ENCODE measurements around the gene LRP2. TPM values are rescaled to one million over a fixed set of nuclear protein-coding genes. Genes with fewer than 3 reads are reported as not detected.

Gene LRP2
- total RNA-seq, 1 donor from 2014 or later = 1.00 TPM

DNA sequence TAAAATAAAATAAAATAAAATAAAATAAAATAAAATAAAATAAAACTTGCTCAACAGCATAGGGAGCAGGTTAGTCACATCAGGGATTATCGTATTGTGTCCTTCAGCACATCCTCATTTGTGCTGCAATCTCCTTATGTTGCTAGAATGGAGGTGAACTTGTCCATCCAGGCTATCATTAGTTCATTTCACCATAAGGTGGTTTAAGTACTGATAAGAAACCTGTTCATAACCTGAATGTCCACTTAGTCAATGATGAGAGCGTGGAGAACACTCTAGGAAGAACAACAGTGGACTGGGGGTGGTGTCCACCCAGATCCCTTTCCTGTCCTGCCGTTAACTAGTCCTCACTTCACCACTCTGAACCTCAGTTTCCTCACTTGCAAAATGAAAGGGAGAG lies 271.1 kb downstream of the LRP2 start:
- FAIRE-seq (no peak), DNase-seq (ENCODE audit: low read depth) (no peak)
- no peaks in the 10 kb centered on the region for H4K20me1 ChIP-seq (ENCODE audit: insufficient read depth, low read length)
- H3K27ac ChIP-seq (ENCODE audit: low read depth, low read length) = no peak overlapping the region
- H3K4me3 ChIP-seq (ENCODE audit: insufficient read depth, low read depth, low read length) = no peak overlapping the region
- peaks cover 10% of the 10 kb centered on the region for H3K4me1 Mint-ChIP-seq (ENCODE audit: low read depth, unreplicated experiment)
- H3K27me3 Mint-ChIP-seq (ENCODE audit: low read depth, unreplicated experiment) = no peaks in the 10 kb centered on the region
- H3K9ac ChIP-seq (ENCODE audit: low read length) = no peak overlapping the region
- no peaks in the 10 kb centered on the region for H3K9me3 Mint-ChIP-seq (ENCODE audit: unreplicated experiment)
- H3K36me3 Mint-ChIP-seq (ENCODE audit: low read depth, unreplicated experiment) = no peaks in the 10 kb centered on the region
- H3K27me3 ChIP-seq (ENCODE audit: insufficient read depth, low read length) = no peaks in the 10 kb centered on the region
- no peak overlapping the region for H3K4me3 Mint-ChIP-seq (ENCODE audit: unreplicated experiment)
- H3K79me2 ChIP-seq (ENCODE audit: insufficient read depth, low read length) = no peaks in the 10 kb centered on the region
- no peak overlapping the region for H3K4me2 ChIP-seq (ENCODE audit: low read length)
- peaks cover 9% of the 10 kb centered on the region for H3K4me1 ChIP-seq (ENCODE audit: insufficient read depth, low read length)
- no peaks in the 10 kb centered on the region for H3K36me3 ChIP-seq (ENCODE audit: insufficient read depth, low read length)
- no peaks in the 10 kb centered on the region for H3K9me3 ChIP-seq (ENCODE audit: insufficient read depth, low read depth, low read length)
- H3K27ac Mint-ChIP-seq (ENCODE audit: unreplicated experiment) = no peak overlapping the region
- TF ChIP-seq CTCF (IDR thresholded peaks at IDR 0.05; ENCODE audit: insufficient read depth, low read depth, low read length) = no peak
- no peak for TF ChIP-seq EZH2 (IDR thresholded peaks at IDR 0.05; ENCODE audit: insufficient read depth, low read length)
- no peak overlapping the region for H2AFZ ChIP-seq (ENCODE audit: low read depth, low read length)

GRCh38 chr2:169090133-169090820 lies 272.1 kb downstream of the LRP2 start:
- Histone ChIP-seq H3K27ac (ENCODE audit: low read depth, low read length) (no peak overlapping the region), H3K9ac (ENCODE audit: low read length) (no peak overlapping the region), H3K9me3 (ENCODE audit: insufficient read depth, low read depth, low read length) (no peaks in the 10 kb centered on the region), H2AFZ (ENCODE audit: low read depth, low read length) (no peak overlapping the region), H3K4me3 (ENCODE audit: insufficient read depth, low read depth, low read length) (no peak overlapping the region), H3K27me3 (ENCODE audit: insufficient read depth, low read length) (no peaks in the 10 kb centered on the region), H3K79me2 (ENCODE audit: insufficient read depth, low read length) (no peaks in the 10 kb centered on the region), H4K20me1 (ENCODE audit: insufficient read depth, low read length) (no peaks in the 10 kb centered on the region), H3K4me2 (ENCODE audit: low read length) (no peak overlapping the region), H3K36me3 (ENCODE audit: insufficient read depth, low read length) (no peaks in the 10 kb centered on the region), H3K4me1 (ENCODE audit: insufficient read depth, low read length) (peaks cover 8% of the 10 kb centered on the region)
- H3K4me1 Mint-ChIP-seq (ENCODE audit: low read depth, unreplicated experiment) = peaks cover 3% of the 10 kb centered on the region
- no peak for DNase-seq (ENCODE audit: low read depth)
- H3K27me3 Mint-ChIP-seq (ENCODE audit: low read depth, unreplicated experiment) = no peaks in the 10 kb centered on the region
- H3K4me3 Mint-ChIP-seq (ENCODE audit: unreplicated experiment) = no peak overlapping the region
- no peak overlapping the region for H3K27ac Mint-ChIP-seq (ENCODE audit: unreplicated experiment)
- no peaks in the 10 kb centered on the region for H3K9me3 Mint-ChIP-seq (ENCODE audit: unreplicated experiment)
- TF ChIP-seq CTCF (IDR thresholded peaks at IDR 0.05; ENCODE audit: insufficient read depth, low read depth, low read length) = no peak
- TF ChIP-seq EZH2 (IDR thresholded peaks at IDR 0.05; ENCODE audit: insufficient read depth, low read length) = no peak
- FAIRE-seq = no peak
- H3K36me3 Mint-ChIP-seq (ENCODE audit: low read depth, unreplicated experiment) = no peaks in the 10 kb centered on the region

GRCh38 chr2:169089182-169089581 lies 273.2 kb downstream of the LRP2 start:
- H3K36me3 Mint-ChIP-seq (ENCODE audit: low read depth, unreplicated experiment) = no peaks in the 10 kb centered on the region
- TF ChIP-seq CTCF (IDR thresholded peaks at IDR 0.05; ENCODE audit: insufficient read depth, low read depth, low read length) = no peak
- TF ChIP-seq EZH2 (IDR thresholded peaks at IDR 0.05; ENCODE audit: insufficient read depth, low read length) = no peak
- Histone ChIP-seq H3K4me2 (ENCODE audit: low read length) (no peak overlapping the region), H3K9me3 (ENCODE audit: insufficient read depth, low read depth, low read length) (no peaks in the 10 kb centered on the region), H2AFZ (ENCODE audit: low read depth, low read length) (no peak overlapping the region), H3K36me3 (ENCODE audit: insufficient read depth, low read length) (no peaks in the 10 kb centered on the region), H4K20me1 (ENCODE audit: insufficient read depth, low read length) (no peaks in the 10 kb centered on the region), H3K79me2 (ENCODE audit: insufficient read depth, low read length) (no peaks in the 10 kb centered on the region), H3K9ac (ENCODE audit: low read length) (no peak overlapping the region), H3K27ac (ENCODE audit: low read depth, low read length) (no peak overlapping the region), H3K4me3 (ENCODE audit: insufficient read depth, low read depth, low read length) (no peak overlapping the region), H3K4me1 (ENCODE audit: insufficient read depth, low read length) (peaks cover 3% of the 10 kb centered on the region), H3K27me3 (ENCODE audit: insufficient read depth, low read length) (no peaks in the 10 kb centered on the region)
- DNase-seq (ENCODE audit: low read depth) (no peak), FAIRE-seq (no peak)
- no peaks in the 10 kb centered on the region for H3K9me3 Mint-ChIP-seq (ENCODE audit: unreplicated experiment)
- H3K4me1 Mint-ChIP-seq (ENCODE audit: low read depth, unreplicated experiment) = peaks cover 2% of the 10 kb centered on the region
- H3K27me3 Mint-ChIP-seq (ENCODE audit: low read depth, unreplicated experiment) = no peaks in the 10 kb centered on the region
- H3K4me3 Mint-ChIP-seq (ENCODE audit: unreplicated experiment) = no peak overlapping the region
- H3K27ac Mint-ChIP-seq (ENCODE audit: unreplicated experiment) = no peak overlapping the region

All from astrocyte (in vitro differentiated cells and primary cell).